Activated T-cell treated with anti-CD3 and anti-CD28 coated beads for 48 hours (primary cell): ENCODE data around the gene FOXC1.

ENCODE experiments used
- DNase-seq: peaks from one replicate; pipeline ENCODE4 v3.0.0-alpha.2; 2020; ENCODE audit warnings: low read depth

The FOXC1 gene

GRCh38 chr6:1609648-1610496 is at the start of gene FOXC1:
FOXC1 (plus strand) TSS chr6:1609915; CDS start chr6:1610446, 531 bp downstream.
- peak; percentile 49 for DNase-seq

DNA sequence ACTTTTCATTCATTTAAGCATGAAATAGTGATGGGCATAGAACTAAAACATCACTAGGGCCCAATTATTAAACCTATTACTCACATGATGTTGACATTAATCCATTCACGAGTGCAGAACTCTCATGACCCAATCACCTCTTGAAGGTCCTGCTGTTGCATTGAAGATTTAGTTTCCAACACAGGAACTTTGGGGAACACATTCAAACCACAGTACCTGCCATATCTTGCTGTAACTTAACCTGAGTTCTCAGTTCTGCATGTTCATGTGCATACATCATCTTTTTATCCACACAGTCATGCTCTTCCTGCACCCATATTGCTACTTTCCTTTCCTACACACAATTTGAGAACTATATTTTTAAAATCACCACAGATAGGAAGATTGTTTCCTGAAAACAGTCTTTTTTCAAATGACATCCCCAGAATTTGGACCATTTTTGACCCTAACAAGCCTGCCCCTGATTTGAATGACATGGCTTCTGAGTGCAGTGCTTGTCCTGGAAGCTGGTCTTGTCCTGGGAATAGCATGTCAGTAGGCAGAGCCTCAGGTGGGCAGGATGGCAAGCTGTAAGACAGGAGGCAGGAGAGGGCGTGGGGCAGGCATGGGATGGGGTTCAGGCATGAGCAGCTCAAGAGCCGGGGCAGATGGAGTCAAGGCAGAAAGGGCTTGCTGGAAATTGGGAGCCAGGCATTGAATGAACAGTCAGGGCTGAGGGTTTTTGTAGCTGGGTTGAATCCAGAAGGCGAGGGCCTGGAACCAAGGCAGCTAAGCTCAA is 49.2 kb upstream of the FOXC1 start:
- DNase-seq: no peak

DNA sequence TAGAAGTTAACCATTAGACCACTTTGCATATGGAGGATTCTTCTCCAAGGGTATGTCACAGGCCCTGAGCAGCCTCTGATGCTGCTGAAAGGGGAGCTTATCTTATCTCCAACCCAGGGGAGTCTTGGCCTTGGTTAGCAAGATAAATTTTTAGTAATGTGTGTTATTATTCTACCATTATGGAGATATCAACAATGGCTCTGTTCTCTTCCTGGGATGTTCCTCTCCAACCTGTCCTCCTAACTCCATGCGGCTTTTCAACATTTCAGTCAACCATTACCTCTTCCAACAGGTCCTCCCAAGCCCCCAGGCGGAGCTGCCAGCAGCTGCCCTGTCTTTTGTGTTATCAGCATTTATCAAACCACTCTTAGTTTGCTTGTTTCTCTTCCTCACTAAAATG is 48.4 kb upstream of the FOXC1 start:
- no peak for DNase-seq

DNA sequence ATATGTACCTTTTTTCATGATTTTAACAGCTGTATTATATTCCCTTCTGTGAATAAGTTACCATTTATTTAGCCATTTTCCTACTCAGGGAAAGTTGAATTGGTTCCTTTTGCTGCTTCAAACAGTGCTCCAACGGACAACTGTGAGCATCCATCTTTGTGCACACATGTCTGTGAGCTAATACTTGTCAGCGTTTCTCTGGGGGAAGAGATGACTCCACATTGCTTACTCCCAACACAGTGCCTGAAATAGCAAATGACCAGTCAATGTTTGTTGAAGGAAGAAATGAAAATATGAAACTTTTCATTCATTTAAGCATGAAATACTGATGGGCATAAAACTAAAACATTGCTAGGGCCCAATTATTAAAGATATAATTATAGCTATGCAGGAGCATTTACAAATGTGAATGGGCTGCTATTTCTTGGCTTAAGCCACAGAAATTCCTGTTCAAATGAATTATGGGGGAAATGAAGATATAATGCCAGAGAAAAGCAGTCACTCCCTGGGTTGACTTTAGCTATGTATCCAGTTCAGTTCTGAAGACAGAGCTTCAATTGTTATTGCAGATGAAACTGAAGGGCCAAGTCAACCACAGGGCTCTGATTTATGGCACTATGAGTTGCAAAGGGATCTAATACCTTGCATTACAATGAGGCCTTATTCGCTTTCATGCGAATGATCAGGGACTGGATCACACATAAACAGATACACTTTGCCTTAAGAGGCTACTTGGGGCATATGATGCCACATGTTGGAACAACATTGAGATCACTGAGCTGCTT is 47.4 kb upstream of the FOXC1 start:
- DNase-seq: no peak

- no peak for DNase-seq
Measured at GRCh38 chr6:1569377-1569776, 40.3 kb upstream of the FOXC1 start.

DNA sequence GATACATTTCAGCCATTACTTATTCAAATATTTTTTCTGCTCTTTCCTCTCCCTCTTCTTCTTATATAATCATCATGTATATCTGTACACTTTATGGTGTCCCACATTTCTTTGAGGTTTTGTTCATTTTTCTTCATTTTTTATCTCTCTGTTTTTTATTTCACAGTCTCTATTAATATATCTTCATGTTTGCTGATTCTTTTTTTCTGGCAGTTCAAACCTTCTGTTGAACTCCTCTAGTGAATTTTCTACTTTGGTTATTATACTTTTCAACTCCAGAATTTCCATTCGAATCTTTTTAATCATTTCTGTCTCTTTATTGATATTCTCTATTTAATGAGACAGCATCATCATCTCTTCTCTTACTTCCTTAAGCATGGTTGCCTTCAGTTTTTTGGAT is 38.9 kb upstream of the FOXC1 start:
- no peak for DNase-seq

- no peak for DNase-seq
Measured at GRCh38 chr6:1572892-1573291, 36.8 kb upstream of the FOXC1 start.

DNA sequence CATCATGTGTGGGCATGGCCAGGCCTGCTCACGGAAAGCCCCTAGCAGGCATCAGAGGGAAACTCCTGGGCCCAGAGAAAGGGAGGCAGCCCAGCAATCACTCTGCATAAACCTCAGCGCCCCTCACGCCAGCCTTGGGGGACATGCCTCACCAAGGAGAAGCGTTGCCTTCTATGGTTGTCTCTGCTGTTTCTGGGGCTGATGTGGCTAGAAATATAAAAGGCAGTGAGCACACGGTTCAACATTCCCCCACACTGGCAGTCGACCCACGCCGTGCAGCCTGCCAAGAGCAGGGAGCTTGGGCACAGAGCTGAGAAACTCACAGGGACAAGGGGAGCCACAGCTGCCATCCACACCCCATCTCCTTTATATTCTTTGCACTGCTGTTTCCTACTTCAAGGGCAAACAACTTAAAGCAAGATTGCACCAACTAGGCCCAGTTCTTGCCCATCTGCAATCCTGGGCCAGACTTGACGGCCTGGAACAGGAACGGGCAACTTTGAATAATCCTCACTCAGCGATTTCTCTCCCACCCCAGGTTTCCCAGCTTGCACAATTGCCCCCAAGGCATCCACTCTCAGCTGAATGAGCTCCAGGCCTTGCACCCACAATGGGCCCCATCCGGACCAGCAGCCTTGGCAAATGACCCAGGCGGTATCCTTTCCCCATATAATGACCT is 35.5 kb upstream of the FOXC1 start:
- DNase-seq: no peak

GRCh38 chr6:1574890-1575209 is 34.9 kb upstream of the FOXC1 start:
- DNase-seq: no peak

DNA sequence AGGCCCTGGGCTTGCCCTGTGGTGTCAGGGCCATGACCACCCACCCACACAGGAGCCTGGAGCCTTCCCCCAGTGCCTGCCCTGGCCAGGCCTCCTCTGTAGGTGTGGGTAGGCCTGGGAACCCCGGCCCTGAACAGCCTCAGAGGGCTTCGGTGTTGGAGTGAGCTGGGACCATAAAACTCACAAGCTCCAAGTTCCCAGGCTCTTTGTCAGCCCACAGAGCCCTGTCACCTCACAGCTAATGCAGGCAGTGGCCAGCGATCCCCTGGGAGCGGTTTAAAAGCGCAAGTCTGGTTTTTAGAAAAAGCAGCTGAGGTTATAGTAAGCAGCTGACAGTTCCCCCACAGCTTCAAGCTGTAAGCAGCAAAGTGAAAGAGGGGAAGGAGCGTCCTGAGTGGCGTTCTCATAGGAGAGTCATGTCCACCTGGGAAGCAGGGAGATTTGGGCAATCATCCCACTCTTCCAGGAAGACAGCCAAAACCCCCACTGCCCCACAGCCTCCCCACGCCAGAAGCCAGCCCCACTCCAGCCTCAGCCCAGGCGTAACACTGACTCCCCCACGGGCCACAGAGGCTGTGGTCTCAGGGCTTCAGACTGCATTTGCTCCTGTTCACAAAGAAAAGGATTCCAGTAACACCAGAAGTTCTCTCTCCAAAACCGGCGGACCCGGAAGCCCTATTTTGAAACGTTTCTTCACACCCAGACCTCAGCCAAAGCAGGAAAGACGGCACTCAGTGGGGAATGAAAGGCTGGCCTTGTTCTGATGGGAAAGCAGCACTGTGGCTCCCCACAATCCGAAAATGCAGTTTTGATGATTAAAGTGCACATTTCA is 34.3 kb upstream of the FOXC1 start:
- DNase-seq: no peak

- no peak for DNase-seq
Measured at GRCh38 chr6:1576166-1576565, 33.5 kb upstream of the FOXC1 start.

DNA sequence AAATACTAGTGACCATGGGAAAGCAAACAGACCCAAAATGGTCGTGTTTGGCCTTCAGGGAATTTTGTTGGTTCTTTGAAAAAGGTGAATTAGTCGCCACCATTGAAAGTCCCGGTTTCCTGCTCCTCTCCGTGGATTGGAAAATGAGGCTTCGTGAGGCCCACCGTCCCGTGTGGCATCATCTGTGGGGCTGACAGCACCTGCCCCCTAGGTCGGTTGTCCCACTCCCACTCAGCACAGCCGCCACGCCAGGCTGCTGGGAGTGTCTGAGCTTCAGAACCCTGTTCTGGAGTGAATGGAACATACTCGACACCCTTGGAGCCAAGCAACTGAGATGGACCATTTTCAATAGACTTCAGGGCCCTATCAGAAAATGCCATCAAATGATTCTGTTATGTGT is 33.0 kb upstream of the FOXC1 start:
- no peak for DNase-seq

GRCh38 chr6:1577146-1577680 is 32.5 kb upstream of the FOXC1 start:
- DNase-seq: no peak

DNA sequence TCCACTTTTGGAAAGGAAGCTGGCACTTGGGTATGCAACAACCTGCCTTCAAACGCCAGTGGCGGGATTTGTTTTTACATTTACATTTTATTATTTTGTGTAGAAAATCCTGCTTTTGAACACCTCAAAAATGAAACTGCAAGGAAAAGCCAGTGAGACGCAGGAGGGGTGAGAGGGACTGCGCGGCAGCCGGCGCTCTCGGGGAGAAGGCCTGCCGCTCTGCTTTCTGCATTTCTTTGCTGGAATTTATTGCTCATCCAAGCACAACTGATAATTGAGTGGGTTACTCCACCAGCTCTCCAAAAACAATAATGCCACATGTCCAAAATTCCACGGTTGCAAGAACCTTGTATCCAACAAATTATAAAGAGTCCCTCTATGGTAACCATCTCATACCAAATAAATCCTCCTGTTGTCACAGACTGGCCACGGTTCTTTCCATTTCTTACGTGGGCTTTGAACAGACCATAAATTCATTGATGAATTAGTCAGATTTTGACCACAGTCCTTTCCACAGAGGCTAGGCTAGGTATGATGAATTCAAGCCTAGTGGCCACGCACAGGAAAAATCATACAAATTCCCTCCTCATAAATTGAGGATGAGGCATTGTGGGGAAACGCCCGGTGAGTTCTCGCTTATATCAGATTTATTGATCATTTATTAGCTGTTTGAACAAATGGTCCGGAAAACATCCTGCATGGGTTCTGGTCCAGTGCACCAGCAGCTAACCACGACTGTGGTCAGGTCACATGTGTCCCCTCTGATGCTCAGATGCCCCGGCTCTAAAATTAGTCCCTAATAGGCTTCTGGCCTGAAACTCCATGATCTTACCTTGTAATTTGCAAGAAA is 31.6 kb upstream of the FOXC1 start:
- no peak for DNase-seq

DNA sequence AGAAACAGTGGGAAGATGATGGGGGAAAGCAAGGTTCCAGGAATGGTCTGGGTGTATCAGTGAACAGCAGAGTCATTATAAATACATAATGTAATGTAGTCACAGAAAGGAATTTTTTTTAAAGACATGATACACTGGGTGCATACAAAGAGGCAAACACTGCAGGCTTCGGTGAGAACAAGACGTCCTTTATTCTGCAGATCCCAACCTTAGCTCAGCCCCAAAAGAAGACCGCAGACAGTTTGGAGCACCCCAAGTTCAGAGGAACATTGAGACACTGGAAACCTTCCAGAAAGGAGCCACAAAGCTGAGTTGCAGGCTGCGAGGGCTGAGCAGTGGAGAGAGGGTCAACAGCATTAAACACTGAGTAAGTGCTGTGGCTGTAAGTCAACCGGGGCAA is 30.6 kb upstream of the FOXC1 start:
- DNase-seq: no peak

GRCh38 chr6:1580109-1580508 is 29.6 kb upstream of the FOXC1 start:
- no peak for DNase-seq

DNA sequence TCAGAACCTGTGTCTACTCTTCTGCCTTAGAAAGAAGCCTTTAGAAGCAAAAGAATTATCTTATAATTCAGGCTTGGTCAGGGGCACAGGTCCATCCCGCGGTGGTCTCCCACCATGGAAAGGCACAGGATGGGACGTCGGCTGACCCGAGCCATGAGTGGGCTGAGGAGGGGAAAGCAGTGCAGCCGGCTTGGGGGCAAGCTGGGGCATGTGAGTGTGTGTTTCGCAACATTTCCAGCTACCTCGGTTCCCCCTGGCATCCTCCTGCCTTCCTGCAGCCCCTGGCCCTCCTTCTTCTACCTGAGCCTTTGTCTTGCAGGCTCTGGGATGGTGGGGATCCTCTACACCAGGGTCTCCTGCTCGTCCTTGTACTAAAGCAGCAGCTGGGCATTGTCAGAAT is 29.1 kb upstream of the FOXC1 start:
- no peak for DNase-seq

DNA sequence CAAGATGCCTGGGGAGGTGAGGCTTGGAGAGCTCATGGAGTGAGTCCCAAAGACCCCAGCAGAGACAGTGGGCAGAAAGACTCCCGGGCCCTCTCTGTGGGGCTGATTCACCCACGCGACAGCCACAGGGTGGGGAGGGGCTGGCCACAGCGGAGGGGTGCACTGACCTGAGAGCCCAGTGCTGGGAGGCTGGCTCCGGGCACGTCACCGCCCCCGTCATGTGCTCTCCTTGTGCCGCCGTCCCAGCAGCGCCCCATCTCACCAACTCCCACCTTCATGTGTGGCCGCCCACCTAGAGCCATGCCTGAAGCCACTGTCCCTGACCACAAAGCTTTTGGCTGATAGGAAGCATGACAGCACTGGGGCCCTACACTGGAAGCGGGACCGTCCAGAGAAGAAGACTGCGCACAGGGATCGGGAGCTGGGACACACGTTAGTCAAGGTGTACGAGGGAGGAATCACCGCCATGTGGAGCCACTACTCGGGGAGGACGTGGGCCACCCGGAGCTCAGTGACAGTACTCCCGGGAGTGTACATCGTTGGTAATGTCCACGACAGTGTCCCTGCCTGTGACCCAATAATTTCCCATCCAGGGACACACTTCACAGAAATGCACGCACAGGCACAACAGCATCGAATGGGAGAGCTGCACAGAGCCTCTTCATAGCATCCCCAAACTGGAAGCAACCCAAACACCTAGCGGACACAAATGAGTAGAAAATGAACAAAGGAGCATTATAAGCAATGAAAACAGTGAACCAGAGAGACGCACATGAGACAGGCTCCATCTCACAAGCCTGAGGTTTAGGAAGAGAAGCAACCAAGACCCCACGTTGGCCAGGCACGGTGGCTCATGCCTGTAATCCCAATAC is 28.4 kb upstream of the FOXC1 start:
- DNase-seq: no peak

- DNase-seq: no peak
Measured at GRCh38 chr6:1584146-1584545, 25.6 kb upstream of the FOXC1 start.
